GM18867 (cell line): Measurements from ENCODE around the gene TPBGL.

Experiments used
- ATAC-seq: cut with Tn5 transposase; IDR thresholded peaks from one replicate; pipeline ENCODE4 v1.9.1; 2021; ENCODE audit warnings: mild to moderate bottlenecking, moderate library complexity; ENCODE audit not compliant: unreplicated experiment

The TPBGL gene

DNA sequence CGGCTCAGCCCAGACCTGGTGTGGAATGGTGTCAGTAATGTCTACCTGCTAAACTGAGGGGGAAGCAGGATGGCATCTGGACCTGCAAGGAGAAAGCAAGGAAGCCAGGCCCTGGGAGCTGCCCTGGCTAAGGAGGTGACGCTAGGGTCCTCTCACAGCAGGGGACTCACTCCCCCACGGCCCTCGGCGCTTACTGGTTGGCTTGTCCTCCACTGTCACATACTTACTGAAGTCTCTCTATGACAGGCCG is 48.9 kb downstream of the TPBGL start:
- ATAC-seq = no peak

DNA sequence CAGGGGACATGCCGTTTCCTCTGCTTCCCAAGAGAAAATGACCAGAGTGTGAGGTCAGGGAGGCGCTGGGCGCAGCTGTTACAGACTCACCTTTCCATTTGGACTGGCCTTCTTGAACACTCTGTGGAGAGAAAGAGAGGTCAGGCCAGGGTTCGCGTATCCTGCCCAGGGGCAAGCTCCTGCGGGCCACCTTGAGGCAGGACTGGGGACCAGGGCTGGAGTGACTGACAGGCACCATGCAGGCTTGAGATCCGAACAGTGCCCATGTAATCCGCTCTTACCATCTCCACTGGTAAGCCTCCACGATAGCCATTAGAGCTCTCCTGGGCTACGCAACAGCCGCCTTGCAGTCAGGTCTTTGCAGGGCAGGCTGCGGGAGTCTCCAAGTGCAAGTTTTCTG is 49.3 kb downstream of the TPBGL start:
- no peak for ATAC-seq

DNA sequence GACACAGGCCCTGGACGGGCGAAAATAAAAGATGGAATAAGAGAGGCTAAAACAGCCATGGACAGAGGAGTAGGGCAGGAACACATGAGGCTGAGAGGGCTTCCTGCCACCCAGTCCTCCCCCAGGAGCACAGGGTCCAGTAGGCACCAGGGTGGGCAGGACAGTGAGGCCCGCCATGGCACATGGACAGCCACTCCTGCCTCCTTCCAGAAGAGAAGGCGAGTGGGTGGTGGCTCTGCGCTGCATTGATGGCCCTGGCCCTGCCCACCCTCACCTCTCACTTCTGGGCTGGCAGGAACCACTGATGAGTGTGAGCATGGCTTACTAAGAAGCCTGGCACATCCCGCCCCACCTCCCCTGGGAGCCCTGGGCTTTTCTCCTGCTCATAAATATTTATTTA is 51.2 kb downstream of the TPBGL start:
- ATAC-seq = no peak

DNA sequence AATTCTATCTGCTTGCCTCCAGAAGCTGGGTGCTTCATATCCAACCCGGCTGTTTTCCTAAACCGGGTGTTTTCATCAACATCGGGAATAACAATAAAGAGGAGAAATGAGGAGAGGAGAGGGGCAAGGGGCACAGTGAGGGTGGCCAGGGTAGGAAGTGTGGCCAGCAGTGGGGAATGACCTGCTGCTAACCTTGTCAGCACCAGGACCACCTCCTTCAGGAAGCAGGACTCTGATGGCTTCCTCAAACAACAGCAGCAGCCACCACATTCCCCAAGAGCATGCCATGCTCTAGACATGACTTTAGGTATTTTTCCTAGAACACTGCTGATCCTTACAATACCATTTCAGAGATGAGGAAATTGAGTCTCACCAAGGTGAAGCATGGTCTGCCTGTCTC is 52.4 kb downstream of the TPBGL start:
- no peak for ATAC-seq
